Uterus (tissue), 4 donors: ENCODE data around the gene IL16. TPM values are rescaled to one million over a fixed set of nuclear protein-coding genes. Genes with fewer than 3 reads are reported as not detected.

Experiments
- DNase-seq, 2 donors: peaks; one replicate each; pipeline ENCODE4 v3.0.0-alpha.2; 2019 to 2020
- H3K27ac ChIP-seq, 2 donors: fragments of 200-600 bp; sonication (generic); 1 replicate in 1 of 2; 2 replicates in 1 of 2; pipeline ENCODE4 v1.5.1; 2016 to 2018
- H3K27me3 ChIP-seq, 2 donors: fragments of 200-600 bp; sonication (generic); one replicate each; pipeline ENCODE4 v1.5.1; 2018 to 2019; ENCODE audit warnings: control low read depth in 1 of 2
- H3K36me3 ChIP-seq, 2 donors: fragments of 200-600 bp; sonication (generic); one replicate each; pipeline ENCODE4 v1.5.1; 2019; ENCODE audit warnings: control low read depth in 1 of 2
- H3K4me1 ChIP-seq, 2 donors: fragments of 200-600 bp; sonication (generic); one replicate each; pipeline ENCODE4 v1.5.1; 2018 to 2019; ENCODE audit warnings: control low read depth in 1 of 2
- H3K4me3 ChIP-seq, 2 donors: fragments of 200-600 bp; sonication (generic); 1 replicate in 1 of 2; 2 replicates in 1 of 2; pipeline ENCODE4 v1.5.1; 2018 to 2019; ENCODE audit warnings: mild to moderate bottlenecking in 1 of 2
- H3K9me3 ChIP-seq, 2 donors: fragments of 200-600 bp; sonication (generic); one replicate each; pipeline ENCODE4 v1.5.1; 2019; ENCODE audit warnings: control low read depth in 1 of 2
- CTCF ChIP-seq, 4 experiments: fragments of 200-600 bp in 2 of 4; fragments of 450-650 bp in 2 of 4; sonication (generic) in 2 of 4; IDR thresholded peaks; one replicate each; pipeline ENCODE4 v1.5.1; 2016 to 2019; ENCODE audit warnings: antibody characterized with exemption in 4 of 4, mild to moderate bottlenecking in 2 of 4, moderate library complexity in 1 of 4
- POLR2A ChIP-seq, 2 donors: fragments of 450-650 bp; IDR thresholded peaks; one replicate each; pipeline ENCODE4 v1.6.1; 2016; ENCODE audit warnings: antibody characterized with exemption in 2 of 2, mild to moderate bottlenecking in 1 of 2, moderate library complexity in 1 of 2
- intact Hi-C: fragments of 100-400 bp; cut with DNase I; formaldehyde crosslinking; loops from one replicate; pipeline ENCODE4 v1.15.1; 2023; ENCODE audit warnings: low total_unique reads
- total RNA-seq, 4 donors: library from RNA; depleted of rRNA in 3 of 4; stranded (reverse); fragments of >200 nt in 3 of 4; gene quantifications; one replicate each; pipeline versions ENCODE4 v1.1.0 to v1.2.4, GENCODE V29; 2014 to 2023
- donor health status: DM: yes; HTN: yes; CAD: no.

IL16 gene
- total RNA-seq, 4 donors from 2014 or later = 16.6 to 69.2 (median 23.1) TPM

- H3K27ac ChIP-seq = peak overlapping the region; percentile 67 to 73
- H3K4me1 ChIP-seq = no peaks in the 10 kb centered on the region
- no peak for TF ChIP-seq CTCF (IDR thresholded peaks at IDR 0.05)
- no peak for TF ChIP-seq POLR2A (IDR thresholded peaks at IDR 0.05)
- no peak for DNase-seq
- intact Hi-C loops = no loop called here
- no peaks in the 10 kb centered on the region for H3K9me3 ChIP-seq
- H3K27me3 ChIP-seq = no peaks in the 10 kb centered on the region
- H3K36me3 ChIP-seq = no peaks in the 10 kb centered on the region
- peak overlapping the region; percentile 25 to 44 for H3K4me3 ChIP-seq
These were observed 14.5 kb upstream of the IL16 start for GRCh38 chr15:81182031-81182755.

- intact Hi-C loops = no loop called here
- Histone ChIP-seq H3K4me1 (no peaks in the 10 kb centered on the region), H3K36me3 (no peaks in the 10 kb centered on the region), H3K27ac (peak overlapping the region; percentile 67 to 73), H3K9me3 (no peaks in the 10 kb centered on the region), H3K27me3 (no peaks in the 10 kb centered on the region), H3K4me3 (peak overlapping the region; percentile 25 to 44)
- no peak for DNase-seq
- TF ChIP-seq POLR2A (IDR thresholded peaks at IDR 0.05) (no peak), CTCF (IDR thresholded peaks at IDR 0.05) (peak in 1 of 4 experiments; percentile 23)
These were observed 13.8 kb upstream of the IL16 start for GRCh38 chr15:81182756-81183438.

- H3K36me3 ChIP-seq = no peaks in the 10 kb centered on the region
- intact Hi-C loops = no loop called here
- TF ChIP-seq POLR2A (IDR thresholded peaks at IDR 0.05) = no peak
- TF ChIP-seq CTCF (IDR thresholded peaks at IDR 0.05) = no peak
- H3K27me3 ChIP-seq = no peaks in the 10 kb centered on the region
- no peak for DNase-seq
- peak overlapping the region; percentile 25 to 44 for H3K4me3 ChIP-seq
- peak overlapping the region; percentile 67 to 73 for H3K27ac ChIP-seq
- no peaks in the 10 kb centered on the region for H3K9me3 ChIP-seq
- no peaks in the 10 kb centered on the region for H3K4me1 ChIP-seq
These were observed 13.3 kb upstream of the IL16 start for GRCh38 chr15:81183439-81183775.

- Histone ChIP-seq H3K4me1 (no peaks in the 10 kb centered on the region), H3K27ac (peak overlapping the region; percentile 67 to 73), H3K4me3 (peak overlapping the region in 1 of 2 donors; percentile 44)
These were observed 12.5 kb upstream of the IL16 start for GRCh38 chr15:81184188-81184587.

More at GRCh38 chr15:81184188-81184587, 12.5 kb upstream of the IL16 start:
- TF ChIP-seq POLR2A (IDR thresholded peaks at IDR 0.05) (no peak), CTCF (IDR thresholded peaks at IDR 0.05) (no peak)
- intact Hi-C loops = no loop called here
- H3K36me3 ChIP-seq = no peaks in the 10 kb centered on the region
- no peaks in the 10 kb centered on the region for H3K27me3 ChIP-seq
- peak in 1 of 2 donors; percentile 47 for DNase-seq
- H3K9me3 ChIP-seq = no peaks in the 10 kb centered on the region
